HG03103 (cell line): ENCODE results near the gene MRGPRD.

Source experiments
- ATAC-seq: cut with Tn5 transposase; IDR thresholded peaks from one replicate; pipeline ENCODE4 v1.9.1; 2021; ENCODE audit warnings: low read depth; ENCODE audit not compliant: unreplicated experiment

MRGPRD gene

DNA sequence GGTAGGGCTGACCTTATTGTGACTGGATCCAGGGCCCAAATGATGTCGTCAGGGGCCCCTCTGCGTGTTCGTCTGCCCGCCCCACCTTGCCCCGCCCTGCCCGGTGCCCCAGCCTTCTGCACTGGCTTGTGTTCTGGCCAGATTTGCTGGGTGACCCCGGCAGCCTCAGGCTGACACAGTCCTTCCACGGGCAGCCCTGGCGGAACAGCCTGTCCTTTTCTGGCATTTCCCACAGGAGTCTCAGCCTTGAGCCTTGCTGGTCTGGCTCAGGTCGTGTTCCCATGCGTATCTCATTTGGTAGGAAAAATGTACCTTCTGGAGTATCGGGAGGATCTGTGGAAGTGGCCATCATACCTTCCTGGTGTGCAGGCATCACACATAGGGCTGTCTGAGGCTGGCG lies 46.1 kb downstream of the MRGPRD start:
- no peak for ATAC-seq

DNA sequence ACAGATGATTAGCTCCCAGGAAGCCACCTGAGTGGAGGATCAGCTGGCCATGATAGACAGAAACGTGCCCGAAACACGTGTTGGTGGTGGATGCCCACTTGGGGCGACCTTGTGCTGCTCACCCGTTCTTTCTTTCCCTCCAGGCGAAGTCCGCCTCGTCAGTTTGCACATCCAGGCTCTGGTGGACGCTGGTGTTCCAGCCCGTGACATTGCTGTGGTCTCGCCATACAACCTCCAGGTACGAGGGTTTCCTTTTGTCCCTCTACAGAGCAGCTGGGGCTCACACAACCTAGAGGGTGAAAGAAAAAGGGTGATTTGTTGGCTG lies 46.5 kb downstream of the MRGPRD start:
- no peak for ATAC-seq

DNA sequence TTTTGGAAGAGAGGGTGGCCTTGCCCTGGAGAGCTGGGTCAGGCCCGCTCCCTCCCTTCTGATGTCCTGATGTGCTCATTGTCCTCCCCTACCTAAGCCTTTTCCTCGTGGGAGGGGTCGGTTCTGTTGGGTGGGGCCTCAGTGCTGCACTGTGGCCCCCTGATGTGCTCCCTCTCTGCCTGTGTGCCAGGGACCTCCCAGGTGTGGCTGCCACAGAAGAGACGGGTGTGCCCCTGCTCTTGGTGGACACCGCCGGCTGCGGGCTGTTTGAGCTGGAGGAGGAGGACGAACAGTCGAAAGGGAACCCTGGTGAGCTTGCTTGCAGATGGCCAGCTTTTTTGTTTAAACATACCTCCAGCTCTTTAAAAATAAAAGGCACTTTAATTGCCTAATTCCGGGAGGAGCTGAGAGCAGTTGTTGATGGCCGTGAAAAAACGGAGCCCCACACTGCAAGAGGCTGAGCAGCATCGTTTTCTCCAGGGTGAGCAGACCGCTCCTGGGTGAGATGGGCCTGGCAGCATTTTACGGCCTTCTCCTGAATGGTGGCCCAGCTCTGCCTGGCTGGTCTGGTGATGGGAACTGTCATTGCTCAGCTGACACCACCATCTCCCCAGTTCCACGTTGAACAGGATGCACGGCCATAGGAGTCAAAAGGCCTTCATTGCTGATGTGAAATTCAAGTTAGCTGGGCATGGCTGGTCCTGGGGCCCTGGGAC lies 47.0 kb downstream of the MRGPRD start:
- ATAC-seq = no peak

DNA sequence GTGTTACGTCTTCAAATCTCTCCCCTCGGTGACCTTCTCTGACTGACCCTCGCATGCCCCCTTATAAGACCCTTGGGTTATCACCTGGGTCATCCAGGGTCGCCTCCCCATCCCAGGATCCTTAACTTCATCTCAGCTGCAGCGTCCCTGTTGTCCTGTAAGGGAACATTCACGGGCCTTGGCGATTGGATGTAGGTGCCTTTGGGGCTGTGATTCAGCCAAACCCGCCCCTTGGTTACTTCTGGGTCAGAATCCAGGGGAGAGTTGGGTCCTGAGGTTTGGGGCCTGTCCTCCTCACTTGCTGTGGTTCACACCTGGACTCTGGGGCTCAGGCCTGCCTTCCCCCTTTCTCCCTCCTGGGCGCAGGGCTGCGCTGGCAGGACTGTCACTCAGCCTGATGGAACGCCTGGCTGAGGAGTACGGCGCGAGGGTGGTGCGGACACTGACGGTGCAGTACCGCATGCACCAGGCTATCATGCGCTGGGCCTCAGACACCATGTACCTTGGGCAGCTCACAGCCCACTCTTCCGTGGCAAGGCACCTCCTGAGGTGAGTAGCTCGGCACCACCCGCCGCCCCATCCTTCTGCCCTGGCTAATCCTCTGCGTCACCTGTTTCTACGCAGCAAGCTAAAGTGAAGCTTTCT lies 47.7 kb downstream of the MRGPRD start:
- no peak for ATAC-seq

DNA sequence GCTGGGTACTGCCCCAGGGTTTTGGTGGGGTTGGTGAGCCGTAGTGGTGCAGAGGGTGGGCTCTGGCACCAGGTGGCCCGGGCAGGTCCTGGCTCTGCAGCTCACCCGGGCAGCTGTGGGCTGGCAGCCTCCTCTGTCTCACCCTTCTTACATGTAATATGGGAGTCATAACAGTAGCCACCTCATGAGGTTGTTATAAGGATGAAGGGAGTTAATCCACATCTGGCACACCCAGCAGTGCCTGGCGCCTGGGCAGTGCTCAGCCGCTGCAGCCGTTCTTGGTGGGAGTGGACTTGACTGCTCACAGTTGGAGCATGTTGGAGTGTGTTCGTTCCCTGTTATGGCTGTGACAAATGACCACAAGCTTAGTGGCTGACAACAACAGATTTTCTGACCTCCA lies 48.4 kb downstream of the MRGPRD start:
- ATAC-seq = no peak

DNA sequence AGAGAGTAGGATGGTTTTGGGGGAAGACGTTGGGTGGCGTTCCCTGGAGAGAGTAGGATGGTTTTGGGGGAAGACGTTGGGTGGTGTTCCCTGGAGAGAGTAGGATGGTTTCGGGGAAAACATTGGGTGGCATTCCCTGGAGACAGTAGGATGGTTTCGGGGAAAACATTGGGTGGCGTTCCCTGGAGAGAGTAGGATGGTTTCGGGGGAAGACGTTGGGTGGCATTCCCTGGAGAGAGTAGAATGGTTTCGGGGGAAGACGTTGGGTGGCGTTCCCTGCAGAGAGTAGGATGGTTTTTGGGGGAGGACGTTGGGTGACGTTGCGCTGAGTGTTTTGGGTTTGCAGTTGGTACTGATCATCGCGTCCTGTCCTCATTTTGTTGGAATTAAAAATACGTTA lies 48.9 kb downstream of the MRGPRD start:
- ATAC-seq = no peak

DNA sequence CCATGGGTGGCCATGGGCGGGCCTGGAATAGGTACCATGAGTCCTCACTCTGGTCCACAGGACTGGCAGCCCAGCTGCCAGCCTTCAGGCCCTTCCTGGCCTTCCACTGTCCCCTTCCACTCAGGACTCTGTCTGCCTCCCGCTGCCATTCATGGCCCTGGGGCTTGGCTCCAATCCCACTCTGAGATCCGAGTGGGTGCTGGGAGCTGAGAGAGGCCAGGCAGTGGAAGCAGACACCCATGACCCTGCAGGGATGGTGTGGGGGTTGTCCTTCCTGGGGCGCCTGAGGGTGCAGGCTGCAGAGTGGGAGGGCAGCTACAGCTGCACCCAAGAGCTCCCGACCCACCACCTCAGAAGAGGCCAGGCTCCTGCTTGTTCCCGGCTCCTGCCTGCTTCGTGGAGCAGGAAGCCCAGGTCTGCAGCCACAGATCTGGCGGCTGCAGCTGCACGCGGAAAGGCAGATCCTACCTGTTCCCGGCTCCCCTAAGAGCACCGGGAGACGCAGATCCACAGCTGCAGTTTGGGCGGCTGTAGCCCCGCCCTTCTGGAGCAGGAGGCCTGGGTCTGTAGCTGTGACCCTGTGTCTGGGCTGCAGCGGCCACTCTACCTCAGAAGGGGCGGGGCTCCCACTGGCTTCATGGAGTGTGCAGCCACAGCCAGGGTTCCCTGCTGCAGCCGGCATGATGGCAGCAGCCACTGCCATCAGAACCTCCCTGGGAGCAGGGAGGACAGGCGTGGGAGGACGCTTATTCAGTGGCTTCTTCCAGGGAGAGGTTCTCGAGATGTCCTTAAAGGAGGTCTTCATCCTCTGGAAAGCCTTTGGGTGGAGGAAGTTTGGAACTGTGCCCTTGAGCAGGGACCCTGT lies 49.6 kb downstream of the MRGPRD start:
- ATAC-seq = no peak
